ENCODE results near the gene VSTM4. TPM values are rescaled to one million over a fixed set of nuclear protein-coding genes. Genes with fewer than 3 reads are reported as not detected.

The VSTM4 gene
- total RNA-seq, 1 experiment from 2014 or later, result not detected

GRCh38 chr10:49120911-49121310 is 5.6 kb upstream of the VSTM4 start:
- in situ Hi-C loops (cut with HindIII; ENCODE audit: low sequenced_read_pairs), result no loop called here
- no peak for DNase-seq (ENCODE audit: low spot score)

- in situ Hi-C loops (cut with HindIII; ENCODE audit: low sequenced_read_pairs), result no loop called here
- no peak for DNase-seq (ENCODE audit: low spot score)
Observed at GRCh38 chr10:49119746-49120145, 4.4 kb upstream of the VSTM4 start.

- no peak for DNase-seq (ENCODE audit: low spot score)
- in situ Hi-C loops (cut with HindIII; ENCODE audit: low sequenced_read_pairs), result no loop called here
Observed at GRCh38 chr10:49118430-49119074, 3.2 kb upstream of the VSTM4 start.

GRCh38 chr10:49117376-49118070 is 2.2 kb upstream of the VSTM4 start:
- DNase-seq (ENCODE audit: low spot score), result peak; percentile 25
- in situ Hi-C loops (cut with HindIII; ENCODE audit: low sequenced_read_pairs), result no loop called here

- in situ Hi-C loops (cut with HindIII; ENCODE audit: low sequenced_read_pairs), result no loop called here
- DNase-seq (ENCODE audit: low spot score), result no peak
Observed at GRCh38 chr10:49116509-49117375, 1.4 kb upstream of the VSTM4 start.

- DNase-seq (ENCODE audit: low spot score), result no peak
- in situ Hi-C loops (cut with HindIII; ENCODE audit: low sequenced_read_pairs), result no loop called here
Observed at GRCh38 chr10:49115796-49116508, 630 bp upstream of the VSTM4 start.

GRCh38 chr10:49114718-49115014 is 656 bp downstream of the VSTM4 start:
- no peak for DNase-seq (ENCODE audit: low spot score)
- in situ Hi-C loops (cut with HindIII; ENCODE audit: low sequenced_read_pairs), result no loop called here

- DNase-seq (ENCODE audit: low spot score), result no peak
- in situ Hi-C loops (cut with HindIII; ENCODE audit: low sequenced_read_pairs), result no loop called here
Observed at GRCh38 chr10:49113741-49114141, 1.6 kb downstream of the VSTM4 start.

GRCh38 chr10:49112851-49113250 is 2.5 kb downstream of the VSTM4 start:
- no peak for DNase-seq (ENCODE audit: low spot score)
- in situ Hi-C loops (cut with HindIII; ENCODE audit: low sequenced_read_pairs), result no loop called here

- DNase-seq (ENCODE audit: low spot score), result no peak
- in situ Hi-C loops (cut with HindIII; ENCODE audit: low sequenced_read_pairs), result no loop called here
Observed at GRCh38 chr10:49112098-49112497, 3.2 kb downstream of the VSTM4 start.

GRCh38 chr10:49111320-49111698 is 4.0 kb downstream of the VSTM4 start:
- no peak for DNase-seq (ENCODE audit: low spot score)
- in situ Hi-C loops (cut with HindIII; ENCODE audit: low sequenced_read_pairs), result no loop called here

GRCh38 chr10:49110684-49111319 is 4.5 kb downstream of the VSTM4 start:
- no peak for DNase-seq (ENCODE audit: low spot score)
- in situ Hi-C loops (cut with HindIII; ENCODE audit: low sequenced_read_pairs), result no loop called here

GRCh38 chr10:49109669-49110340 is 5.5 kb downstream of the VSTM4 start:
- DNase-seq (ENCODE audit: low spot score), result no peak
- in situ Hi-C loops (cut with HindIII; ENCODE audit: low sequenced_read_pairs), result no loop called here

GRCh38 chr10:49108656-49109055 is 6.7 kb downstream of the VSTM4 start:
- no peak for DNase-seq (ENCODE audit: low spot score)
- in situ Hi-C loops (cut with HindIII; ENCODE audit: low sequenced_read_pairs), result no loop called here

- in situ Hi-C loops (cut with HindIII; ENCODE audit: low sequenced_read_pairs), result no loop called here
Observed at GRCh38 chr10:49107887-49108267, 7.4 kb downstream of the VSTM4 start.

GRCh38 chr10:49107111-49107886 is 8.0 kb downstream of the VSTM4 start:
- in situ Hi-C loops (cut with HindIII; ENCODE audit: low sequenced_read_pairs), result no loop called here
- no peak for DNase-seq (ENCODE audit: low spot score)

More at GRCh38 chr10:49107887-49108267, 7.4 kb downstream of the VSTM4 start:
- DNase-seq (ENCODE audit: low spot score), result no peak

GRCh38 chr10:49106451-49106850 is 8.9 kb downstream of the VSTM4 start:
- DNase-seq (ENCODE audit: low spot score), result peak; percentile 77
- in situ Hi-C loops (cut with HindIII; ENCODE audit: low sequenced_read_pairs), result no loop called here

- in situ Hi-C loops (cut with HindIII; ENCODE audit: low sequenced_read_pairs), result no loop called here
- no peak for DNase-seq (ENCODE audit: low spot score)
Observed at GRCh38 chr10:49105076-49105475, 10.2 kb downstream of the VSTM4 start.

Measured in G401 (cell line).